CD4-positive, alpha-beta T cell treated with Interleukin-2 at 100 ng/mL for 4 hours (primary cell): Measurements from ENCODE around the gene ROR2.
"Not testable (repeated sequence)": the region's sequence is repeated elsewhere in the genome, so short reads cannot be mapped to it uniquely, and the experiment has no call there.

Experiments used
- DNase-seq: peaks from one replicate; pipeline ENCODE4 v3.0.0-alpha.2; 2020; ENCODE audit warnings: low spot score

Gene ROR2

DNA sequence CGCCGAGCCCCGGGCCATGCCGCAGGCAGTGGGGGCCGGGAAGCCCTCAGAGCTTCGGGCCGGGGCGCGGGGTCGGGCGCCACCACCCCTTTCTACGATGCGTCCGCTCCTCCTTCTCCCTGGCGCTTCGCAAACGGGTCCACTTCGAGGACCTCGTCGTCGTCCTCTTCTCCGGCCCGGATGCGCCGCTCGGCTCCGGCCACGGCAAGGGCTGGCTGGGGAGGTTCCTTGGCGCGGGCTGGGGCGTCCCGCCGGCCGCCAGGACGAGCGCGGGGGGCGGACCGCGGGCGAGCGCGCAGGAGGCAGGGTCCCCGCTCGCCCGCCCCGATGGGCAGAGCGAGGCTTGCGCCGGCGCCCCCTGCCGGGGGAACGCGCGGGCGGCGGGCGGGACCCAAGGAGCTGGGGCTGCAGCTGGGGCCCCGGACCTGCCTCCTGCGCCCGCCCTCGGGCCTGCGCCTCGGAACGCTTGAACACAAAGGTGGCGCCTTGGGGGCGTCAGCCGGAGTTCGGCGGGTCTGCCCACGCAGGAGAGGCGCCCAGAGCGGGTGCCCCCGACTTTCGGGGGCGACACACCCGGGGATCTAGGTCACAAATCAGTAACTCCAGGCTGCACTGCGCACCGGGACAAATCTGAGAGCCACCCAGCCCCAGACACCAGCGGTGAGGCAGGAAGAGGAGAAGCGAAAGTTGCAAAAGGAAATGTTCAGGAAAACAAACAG, at the start of gene ROR2:
ROR2 (minus strand) TSS at position 283 of the 719 bp plus-strand sequence.
- DNase-seq = peak; percentile 32

DNA sequence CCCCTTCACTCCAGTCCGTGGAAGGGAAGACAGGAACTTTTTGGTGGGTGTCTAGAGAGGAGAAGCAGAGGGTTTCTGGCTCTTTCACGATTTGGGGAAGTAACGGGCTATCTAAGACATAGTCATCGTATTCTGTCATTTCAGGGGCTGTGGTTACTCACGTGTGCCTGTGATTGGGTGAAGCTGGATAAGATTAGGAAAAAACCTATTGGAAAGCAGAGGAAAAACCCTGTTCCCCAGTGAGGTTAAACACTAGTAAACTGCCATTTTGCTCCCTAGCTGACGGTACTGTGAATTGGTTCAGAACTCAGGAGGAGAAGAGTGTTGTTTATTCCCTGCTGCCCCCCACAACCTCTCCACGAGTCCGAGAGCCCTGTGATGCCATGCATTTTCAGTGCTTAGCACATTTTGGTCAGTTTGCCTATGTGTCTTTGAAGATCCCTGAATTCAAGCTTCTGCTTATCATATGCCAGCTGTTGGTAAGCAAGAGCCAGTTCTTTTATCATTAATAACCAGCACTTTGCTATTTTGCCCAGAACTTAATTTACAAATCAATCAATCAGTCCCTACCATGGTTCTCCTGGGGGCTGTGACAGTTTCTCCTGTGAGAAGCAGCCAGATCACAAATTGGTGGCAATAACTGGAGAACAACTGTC, 45.1 kb upstream of the ROR2 start:
- DNase-seq = no peak

DNA sequence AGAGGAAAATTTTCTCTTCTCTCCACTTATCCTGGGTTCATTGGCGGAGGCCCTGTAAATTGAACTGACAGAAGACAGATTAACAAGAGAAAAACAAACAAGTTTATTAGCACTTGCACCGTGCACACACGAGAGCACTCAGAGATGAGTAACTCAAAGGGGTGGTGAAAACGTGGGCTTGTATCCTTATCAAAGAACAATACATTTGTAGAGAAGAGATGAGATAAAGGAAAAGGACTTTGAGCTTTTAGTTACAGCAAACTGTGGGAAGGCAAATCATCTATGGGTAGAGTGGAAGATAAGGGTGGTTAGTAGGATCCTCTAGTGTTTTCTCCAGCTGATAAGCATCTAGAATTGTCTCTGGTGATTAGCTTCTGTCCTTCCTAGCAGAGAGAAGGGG, 44.4 kb upstream of the ROR2 start:
- DNase-seq = no peak

DNA sequence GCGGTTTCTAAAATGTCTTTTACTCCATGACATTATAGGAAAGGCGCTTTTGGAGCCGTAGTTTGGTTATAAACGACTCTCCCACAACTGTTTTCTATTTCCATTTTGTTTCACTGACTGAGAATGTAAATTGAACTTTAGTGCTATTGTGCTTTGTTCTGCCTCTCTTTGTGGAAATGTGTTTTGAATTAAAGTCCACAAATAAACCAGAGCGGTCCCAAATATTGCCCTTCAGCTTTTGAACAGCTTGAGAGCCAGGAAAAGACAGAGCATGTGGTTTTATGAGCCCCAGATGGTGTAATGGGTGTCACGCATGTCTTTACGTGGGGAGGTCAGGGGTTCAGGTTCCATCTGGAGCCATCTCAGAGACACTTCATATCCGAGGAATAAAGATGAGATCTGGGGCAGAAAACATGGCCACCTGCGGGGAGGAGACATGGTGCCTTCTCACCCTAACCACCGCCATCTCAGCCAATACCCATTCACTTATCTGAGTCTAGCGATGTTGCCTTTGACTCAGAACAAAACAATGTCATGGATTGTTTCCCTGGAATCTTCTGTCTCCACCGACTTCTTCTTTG, 42.5 kb upstream of the ROR2 start:
- no peak for DNase-seq

DNA sequence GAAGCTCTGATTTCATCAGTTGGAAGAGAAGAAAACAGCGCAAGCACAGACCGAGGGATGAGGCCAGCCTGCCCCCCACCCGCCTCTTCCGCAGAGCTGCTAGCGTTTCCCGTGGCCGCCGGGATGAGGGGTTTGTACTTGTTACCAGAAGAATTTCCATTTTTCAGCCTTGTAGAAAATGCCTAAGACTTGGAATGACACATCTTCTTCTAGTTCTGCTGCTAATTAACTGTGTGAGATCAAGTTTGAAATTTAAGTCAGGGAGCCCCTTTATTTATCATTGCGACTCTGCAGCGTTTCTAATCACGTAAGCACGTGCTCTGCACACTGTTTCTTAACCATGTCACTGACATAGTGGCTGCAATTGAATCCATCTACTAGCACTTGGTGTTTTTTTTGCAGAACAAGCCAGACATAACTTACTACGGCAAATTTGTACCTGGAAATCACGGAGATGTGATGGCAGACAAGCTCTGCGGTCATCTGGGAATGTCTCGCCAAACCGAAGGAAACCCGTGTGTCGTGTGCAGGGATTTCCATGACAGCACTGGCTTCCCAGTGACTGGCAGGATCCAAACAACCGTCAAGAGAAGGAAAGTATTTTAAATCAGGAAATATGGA, 41.8 kb upstream of the ROR2 start:
- DNase-seq = no peak

DNA sequence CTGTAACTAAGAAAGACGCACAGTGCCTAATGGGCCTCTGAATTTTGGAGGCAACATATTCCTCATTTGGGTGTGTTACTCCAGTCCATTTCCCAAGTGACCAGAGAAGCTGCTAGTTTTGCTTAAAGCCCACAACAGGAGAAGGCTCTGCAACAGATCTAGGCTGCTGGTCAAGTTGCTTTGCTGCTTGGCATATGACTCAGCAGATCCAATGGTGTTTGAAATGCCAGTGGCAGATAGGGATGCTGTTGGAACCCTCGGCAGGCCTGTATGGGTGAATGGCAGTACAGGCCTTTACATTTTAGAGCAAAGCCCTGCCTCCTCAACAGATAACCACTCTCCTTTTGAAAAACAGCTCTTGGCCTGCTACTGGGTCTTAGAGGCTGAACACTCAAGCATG, 36.2 kb upstream of the ROR2 start:
- no peak for DNase-seq

DNA sequence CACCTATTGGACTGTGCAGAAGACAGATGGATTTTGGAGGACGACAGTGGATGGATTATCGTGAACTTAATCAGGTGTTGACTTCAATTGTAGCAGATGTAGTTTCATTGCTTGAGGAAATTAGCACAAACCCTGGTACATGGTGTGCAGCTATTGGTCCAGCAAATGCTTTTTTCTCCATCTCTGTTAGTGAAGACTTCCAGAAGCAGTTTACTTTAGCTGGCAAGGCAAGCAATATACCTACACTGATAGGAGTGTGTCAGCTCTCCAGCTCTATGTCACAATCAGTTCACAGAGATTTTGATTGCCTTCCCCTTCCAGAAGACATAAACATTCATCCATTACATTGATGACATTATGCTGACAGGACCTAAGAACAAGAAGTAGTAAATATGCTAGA, 35.7 kb upstream of the ROR2 start:
- no peak for DNase-seq

DNA sequence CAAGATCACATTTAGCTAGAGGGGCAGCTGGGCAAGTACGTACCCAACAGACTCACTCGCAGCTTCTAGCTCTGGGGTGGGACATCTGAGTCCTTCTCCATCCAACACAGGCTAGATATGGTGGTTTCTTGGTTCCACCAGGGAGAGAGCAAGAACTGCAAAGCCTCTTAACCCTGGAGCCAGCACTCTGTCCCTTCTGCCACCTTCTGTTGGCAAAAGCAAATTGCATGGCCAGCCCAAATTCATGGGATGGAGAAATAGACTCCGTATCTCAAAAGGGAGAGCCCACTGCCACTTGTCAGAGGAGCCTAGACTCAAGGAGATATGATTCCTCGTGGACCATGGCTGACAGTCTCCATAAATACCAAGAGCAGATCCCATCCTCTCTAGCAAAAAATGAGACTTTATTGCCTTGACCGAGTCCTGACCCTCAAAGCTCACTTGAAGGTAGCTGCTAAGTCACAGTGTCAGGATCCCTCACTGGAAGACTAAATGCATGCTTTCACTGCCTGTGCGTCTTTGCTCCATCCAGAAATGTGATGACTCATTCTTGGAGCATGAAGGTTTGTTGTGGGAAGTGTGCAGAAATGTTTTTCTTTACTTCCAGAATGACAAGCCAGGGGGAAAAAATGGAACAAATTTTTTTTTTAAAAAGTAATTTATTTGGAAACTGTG, 28.8 kb upstream of the ROR2 start:
- DNase-seq = no peak

DNA sequence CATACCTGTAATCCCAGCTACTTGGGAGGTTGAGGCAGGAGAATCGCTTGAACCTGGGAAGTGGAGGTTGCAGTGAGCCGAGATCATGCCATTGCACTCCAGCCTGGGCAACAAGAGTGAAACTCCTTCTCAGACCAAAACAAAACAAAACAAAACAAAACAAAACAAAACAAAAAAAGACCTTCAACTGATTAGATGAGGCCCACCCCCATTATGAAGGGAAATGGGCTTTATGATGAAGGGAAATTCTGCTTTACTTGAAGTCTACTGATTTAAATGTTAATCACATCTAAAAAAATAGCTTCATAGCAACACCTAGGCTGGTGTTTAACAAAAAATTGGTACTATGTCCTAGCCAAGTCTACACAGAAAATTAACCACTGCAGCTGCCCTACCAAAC, 25.2 kb upstream of the ROR2 start:
- not testable (repeated sequence) for DNase-seq

DNA sequence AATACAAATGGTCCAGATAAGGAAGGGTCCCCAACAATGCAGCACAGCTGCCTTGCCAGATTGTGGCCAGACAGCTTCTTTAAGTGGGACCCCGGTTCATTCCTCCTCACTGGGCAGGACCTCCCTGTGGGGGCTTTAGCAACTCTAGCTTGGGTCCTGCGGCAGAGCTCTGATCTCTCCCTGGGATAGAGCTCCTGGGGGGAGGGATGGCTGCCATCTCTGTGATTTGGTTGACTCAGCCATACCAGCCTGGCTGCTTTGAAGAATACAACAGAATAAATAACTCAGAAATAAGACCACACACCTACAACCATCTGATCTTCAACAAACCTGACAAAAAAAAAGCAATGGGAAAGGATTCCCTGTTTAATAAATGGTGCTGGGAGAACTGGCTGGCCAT, 22.7 kb upstream of the ROR2 start:
- no peak for DNase-seq

DNA sequence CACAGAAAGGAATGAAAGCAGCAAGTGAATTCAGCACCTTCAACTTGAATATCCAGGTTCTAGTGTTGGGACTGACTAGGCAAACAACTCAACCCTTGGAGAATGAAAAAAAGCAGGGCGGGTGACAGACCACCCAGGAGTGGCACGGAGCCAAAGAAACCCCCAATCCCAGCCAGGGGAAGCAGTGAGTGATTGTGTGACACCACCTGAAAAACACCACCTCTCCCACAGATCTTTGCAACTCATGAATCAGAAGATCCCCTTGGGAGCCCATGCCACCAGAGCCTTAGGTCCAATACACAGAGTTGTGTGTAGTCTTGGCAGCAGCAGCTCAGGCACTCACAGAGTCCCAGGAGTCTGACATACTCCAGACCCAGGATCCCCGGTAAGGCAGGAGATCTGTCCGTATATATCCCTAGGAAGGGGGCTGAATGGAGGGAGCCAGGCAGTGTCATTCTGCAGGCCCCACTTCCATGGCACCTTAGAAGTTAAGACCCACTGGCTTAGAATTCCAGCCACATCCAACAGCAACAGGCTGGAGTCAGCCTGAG, 22.1 kb upstream of the ROR2 start:
- no peak for DNase-seq

DNA sequence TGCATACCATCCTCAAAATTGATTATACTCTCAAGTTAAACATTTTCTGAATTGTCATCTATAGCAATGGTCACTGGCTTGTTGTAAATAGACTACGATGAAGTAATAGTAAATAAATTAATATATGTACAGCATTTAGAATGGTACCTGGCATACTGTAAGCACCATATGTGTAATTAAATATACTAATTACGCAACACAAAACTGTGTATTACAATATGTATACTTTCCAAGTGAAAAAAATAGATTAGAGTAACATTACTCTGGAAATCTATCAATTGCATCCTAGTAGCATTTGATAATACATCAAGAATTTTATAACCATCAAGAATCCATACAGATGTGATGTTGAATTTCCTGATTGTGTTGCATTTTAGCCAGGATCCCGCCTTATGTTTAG, 17.2 kb upstream of the ROR2 start:
- DNase-seq = no peak

DNA sequence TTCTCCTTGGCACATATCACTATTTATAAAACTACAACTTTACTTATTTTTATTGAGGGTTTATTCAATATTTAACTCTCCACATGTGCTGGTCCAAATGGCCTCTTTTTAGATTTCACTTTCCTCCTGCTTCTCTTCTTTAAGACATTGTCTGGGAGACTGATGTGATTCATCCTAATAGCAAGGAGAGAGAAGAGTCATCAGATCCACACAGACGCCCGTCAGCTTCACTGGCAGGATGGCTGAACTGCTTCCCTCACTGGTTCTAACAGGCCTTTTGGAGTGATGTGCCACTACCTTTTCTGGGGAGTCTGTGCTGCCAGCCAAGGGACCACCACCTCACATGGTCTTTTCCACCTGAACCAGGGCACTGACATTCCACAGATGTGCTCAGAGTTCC, 16.5 kb upstream of the ROR2 start:
- DNase-seq = no peak

DNA sequence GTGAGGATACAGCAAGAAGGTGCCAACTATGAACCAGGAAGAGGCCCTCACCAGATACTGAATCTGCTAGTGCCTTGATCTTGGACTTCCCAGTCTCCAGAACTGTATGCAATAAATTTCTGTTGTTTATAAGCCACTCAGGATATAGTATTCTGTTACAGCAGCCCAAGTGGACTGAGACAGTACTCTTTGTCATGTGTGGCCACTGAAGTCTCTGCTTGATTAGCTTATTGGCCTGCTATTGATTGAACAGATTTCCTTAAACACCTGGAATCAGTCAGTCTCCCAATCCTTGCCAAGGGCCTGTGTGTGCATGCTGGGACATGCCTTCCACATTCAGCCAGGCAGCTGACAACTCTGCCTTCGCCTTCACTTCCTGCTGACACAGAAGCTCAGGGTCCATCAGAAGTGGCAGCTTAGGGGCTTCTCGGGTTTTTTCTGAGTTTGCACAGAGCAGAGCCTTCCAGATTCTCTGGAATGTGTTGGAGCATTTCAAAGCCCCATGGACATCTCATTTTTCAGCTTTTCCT, 13.7 kb upstream of the ROR2 start:
- DNase-seq = no peak

DNA sequence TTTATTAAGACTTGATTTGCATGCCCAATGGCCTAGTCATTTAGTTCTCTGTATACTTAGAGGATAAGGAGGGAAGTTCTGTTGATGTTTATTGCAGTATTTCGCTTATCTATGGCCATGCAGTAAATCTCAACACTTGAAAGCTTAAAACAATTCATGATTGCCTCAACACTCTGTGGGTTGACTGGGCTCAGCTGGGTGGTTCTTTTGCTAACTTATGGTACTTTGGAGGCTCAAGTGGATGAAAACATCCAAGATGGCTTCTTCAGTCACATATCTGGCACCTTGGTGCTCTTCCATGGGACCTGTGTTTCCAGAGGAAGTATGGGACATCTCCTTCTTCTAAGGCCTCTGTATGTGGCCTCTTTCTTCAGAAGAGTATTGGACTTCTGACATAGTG, 10.3 kb upstream of the ROR2 start:
- DNase-seq = no peak

DNA sequence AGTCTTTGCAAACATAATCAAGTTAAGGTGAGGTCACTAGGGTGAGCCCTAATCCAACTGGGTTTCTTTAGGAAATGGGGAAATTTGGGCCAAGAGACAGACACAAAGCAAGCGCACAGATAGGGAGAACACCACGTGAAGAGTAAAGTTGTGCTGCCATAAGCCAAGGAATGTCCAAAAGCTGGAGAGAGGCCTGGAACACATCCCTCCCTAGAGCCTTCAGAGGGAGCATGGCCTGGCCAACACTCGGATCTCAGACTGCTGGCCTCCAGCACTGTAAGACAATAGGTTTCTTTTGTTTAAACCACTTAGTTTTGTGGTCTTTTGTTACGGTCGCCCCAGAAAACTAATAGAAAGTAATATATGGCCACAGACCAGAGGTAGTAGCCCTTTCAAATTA, 8.1 kb upstream of the ROR2 start:
- DNase-seq = no peak

DNA sequence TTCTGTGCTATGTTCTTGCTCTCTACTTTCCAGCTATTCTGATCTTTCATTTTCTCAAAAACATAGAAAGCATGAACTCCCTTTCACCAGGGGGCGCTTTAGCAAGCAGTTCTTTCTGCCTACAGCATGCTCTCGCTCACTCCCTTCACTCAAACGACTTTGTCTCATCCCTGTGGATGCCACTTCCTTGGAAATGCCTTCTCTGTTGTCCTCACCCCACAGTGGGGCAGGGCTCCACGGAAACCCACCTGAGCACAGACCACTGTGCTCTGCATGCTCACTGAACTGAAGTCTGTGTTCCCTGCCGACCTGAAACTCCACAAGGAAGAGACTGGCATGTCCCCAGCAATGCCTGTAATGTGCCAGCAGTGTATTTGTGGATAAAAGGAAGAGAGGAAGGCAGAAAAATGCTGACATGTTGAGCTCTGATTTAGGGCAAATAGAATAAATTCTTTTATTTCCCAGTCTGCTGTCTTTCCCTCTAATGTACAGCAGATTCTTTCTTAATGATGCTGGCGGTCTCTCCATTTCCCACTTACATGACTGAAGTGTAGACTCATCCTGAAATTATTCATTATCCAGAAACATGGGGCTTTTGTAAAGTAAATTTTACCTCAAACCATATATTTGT, 4.9 kb upstream of the ROR2 start:
- peak; percentile 4 for DNase-seq

DNA sequence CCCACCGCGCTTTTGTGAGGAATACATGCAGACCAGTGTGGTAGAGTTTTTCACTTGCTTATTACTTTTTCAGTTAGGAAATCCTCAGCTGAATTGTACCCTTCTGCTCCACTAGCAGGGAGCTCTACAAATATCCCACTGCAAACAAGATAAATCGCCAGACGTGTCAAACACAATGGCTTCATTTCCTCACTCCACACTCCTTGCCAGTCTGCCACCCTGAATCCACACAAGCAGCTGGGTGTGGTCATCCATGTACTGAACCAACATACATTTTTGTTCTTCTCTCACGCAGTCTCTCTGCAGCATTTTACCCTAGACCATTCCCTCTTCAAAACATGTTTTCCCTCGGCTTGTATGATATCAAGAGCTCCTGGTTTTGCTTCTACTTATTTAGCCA, 3.7 kb upstream of the ROR2 start:
- no peak for DNase-seq

DNA sequence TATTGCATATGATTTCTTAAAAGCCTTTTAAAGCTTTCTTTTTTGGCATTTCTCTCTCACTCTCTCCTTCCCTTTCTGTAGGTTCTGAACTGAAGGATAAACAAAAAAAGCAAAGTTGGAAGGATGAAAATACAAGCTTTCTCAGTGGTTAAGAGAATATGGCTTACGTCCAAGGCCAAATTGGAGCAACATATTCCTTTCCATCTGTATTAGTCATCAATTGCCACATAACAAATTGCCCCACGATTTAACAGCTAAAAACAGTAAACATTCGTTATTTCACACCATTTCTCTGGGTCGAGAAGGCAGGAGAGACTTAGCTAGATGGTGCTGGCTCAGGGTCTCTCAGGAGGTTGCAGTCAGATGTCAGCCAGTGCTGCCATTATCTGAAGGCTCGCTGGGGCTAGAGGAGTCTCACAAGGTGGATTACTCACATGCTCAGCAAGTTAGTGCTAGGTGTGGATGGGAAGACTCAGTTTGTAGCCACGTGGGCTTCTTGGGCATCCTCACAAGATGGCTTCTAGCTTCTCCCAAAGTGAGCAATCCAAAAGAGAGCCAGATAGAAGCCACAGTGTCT, 2.0 kb upstream of the ROR2 start:
- DNase-seq = no peak

DNA sequence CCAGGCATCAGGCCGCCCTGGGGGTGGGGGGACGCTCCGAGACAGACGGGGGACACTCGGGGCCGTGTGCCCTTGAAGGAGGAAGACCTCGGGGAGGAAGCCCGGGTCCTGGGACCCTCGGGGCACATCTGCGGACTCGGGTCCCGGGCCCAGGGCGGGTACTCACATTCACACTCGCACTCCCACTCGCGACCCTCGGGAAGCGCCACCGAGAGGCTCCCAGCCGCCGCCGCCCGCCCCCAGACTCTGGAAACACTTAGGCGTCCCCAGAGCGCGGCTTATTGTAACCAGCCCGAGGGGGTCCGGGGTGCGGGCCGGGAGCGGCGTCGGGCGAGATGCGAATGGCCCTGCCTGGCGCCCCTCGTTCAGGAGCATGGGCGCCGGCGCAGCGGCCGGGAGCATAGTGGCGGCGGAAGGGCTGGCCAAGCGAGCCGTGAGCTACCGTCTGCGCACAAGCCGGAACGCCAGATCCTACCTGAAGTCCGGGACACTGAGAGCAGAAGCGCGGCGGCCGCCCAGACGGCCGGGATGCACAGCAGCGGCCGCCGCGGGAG, 559 bp downstream of the ROR2 start:
- DNase-seq = no peak
